Endothelial cell of umbilical vein (primary cell): Measurements from ENCODE around the gene PALM.

Experiments
- CTCF ChIP-seq, 2 donors: IDR thresholded peaks; 1 replicate in 1 of 2; 2 replicates in 1 of 2; pipeline ENCODE4 v1.5.1; 2011; ENCODE audit warnings: low read length in 2 of 2, mild to moderate bottlenecking in 2 of 2, moderate library complexity in 2 of 2, control low read depth in 1 of 2, inconsistent platforms in 1 of 2, low read depth in 1 of 2; ENCODE audit not compliant: insufficient read depth in 1 of 2; ENCODE audit errors: extremely low read depth in 1 of 2
- EZH2 ChIP-seq: IDR thresholded peaks from 2 replicates; pipeline ENCODE4 v1.6.1; 2012; ENCODE audit warnings: borderline replicate concordance, low read depth, mild to moderate bottlenecking, moderate library complexity, low read length, inconsistent platforms; ENCODE audit not compliant: severe bottlenecking
- FOS ChIP-seq: IDR thresholded peaks from 2 replicates; pipeline ENCODE4 v1.6.1; 2011; ENCODE audit warnings: mild to moderate bottlenecking, low read length, moderate library complexity, borderline replicate concordance; ENCODE audit not compliant: insufficient read depth
- GATA2 ChIP-seq: IDR thresholded peaks from 2 replicates; pipeline ENCODE4 v1.7.0; 2011; ENCODE audit warnings: low read depth, mild to moderate bottlenecking, moderate library complexity, mixed read lengths, low read length; ENCODE audit not compliant: insufficient read length, insufficient read depth
- JUN ChIP-seq: IDR thresholded peaks from 2 replicates; pipeline ENCODE4 v1.6.1; 2011; ENCODE audit warnings: borderline replicate concordance, low read depth; ENCODE audit not compliant: insufficient read length, insufficient read depth
- MAX ChIP-seq: IDR thresholded peaks from 2 replicates; pipeline ENCODE4 v1.6.1; 2011; ENCODE audit not compliant: insufficient read depth, insufficient read length
- MYC ChIP-seq: IDR thresholded peaks from one replicate; pipeline ENCODE4 v1.6.1; 2011; ENCODE audit warnings: mild to moderate bottlenecking, low read depth, low read length
- POLR2A ChIP-seq: IDR thresholded peaks from 2 replicates; pipeline ENCODE4 v1.6.1; 2012; ENCODE audit warnings: low read depth, mild to moderate bottlenecking, control low read depth, low read length
- POLR2AphosphoS5 ChIP-seq: IDR thresholded peaks from 2 replicates; pipeline ENCODE4 v1.6.1; 2012; ENCODE audit warnings: low read depth, mild to moderate bottlenecking, control low read depth, low read length, moderate library complexity; ENCODE audit not compliant: insufficient read depth

DNA sequence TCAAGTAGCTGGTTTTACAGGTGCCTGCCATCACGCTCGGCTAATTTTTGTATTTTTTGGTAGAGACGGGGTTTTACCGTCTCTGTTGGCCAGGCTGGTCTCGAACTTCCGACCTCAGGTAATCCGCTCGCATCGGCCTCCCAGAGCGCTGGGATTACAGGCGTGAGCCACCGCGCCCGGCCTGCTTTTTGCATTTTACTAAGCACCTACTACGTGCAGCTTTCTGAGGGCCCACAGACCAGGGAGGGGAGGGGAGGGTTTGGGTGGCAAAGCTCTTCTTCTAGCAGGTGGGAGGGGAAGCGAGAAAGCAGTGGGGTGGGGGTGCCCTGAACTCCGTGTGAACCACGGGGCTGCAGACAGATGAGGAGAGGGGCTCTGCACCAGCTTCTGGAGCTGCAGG is 15.0 kb downstream of the PALM start:
- TF ChIP-seq POLR2A: no peak
- TF ChIP-seq CTCF (IDR thresholded peaks at IDR 0.05; ENCODE audit: extremely low read depth in 1 of 2, insufficient read depth in 1 of 2, low read depth in 1 of 2, low read length in 2 of 2): no peak
- TF ChIP-seq MAX: no peak
- no peak for TF ChIP-seq MYC
- no peak for TF ChIP-seq POLR2AphosphoS5
- TF ChIP-seq FOS: no peak
- TF ChIP-seq GATA2: no peak
- no peak for TF ChIP-seq EZH2
- no peak for TF ChIP-seq JUN
